ENCODE results near the gene TATDN2. TPM values are rescaled to one million over a fixed set of nuclear protein-coding genes. Genes with fewer than 3 reads are reported as not detected.
A peak's percentile ranks its signal among the peaks of the same experiment; 100 is the strongest.

The TATDN2 gene
- total and polyA plus RNA-seq, 9 of the 15 experiments (the other 6 are each of a cell fraction or from before 2014, with no cell fraction given): 5.2 to 44.7 (median 25.8) TPM

GRCh38 chr3:10291641-10292040 is 43.4 kb downstream of the TATDN2 start (continued):
- no peak for TF ChIP-seq KLF1 (tag; IDR thresholded peaks at IDR 0.05)
- TF ChIP-seq MAX (CRISPR knock-in tag; IDR thresholded peaks at IDR 0.05): no peak
- TF ChIP-seq TAF7 (tag; IDR thresholded peaks at IDR 0.05): no peak
- TF ChIP-seq ZBTB17 (CRISPR knock-in tag; IDR thresholded peaks at IDR 0.05): no peak
- TF ChIP-seq BCOR (IDR thresholded peaks at IDR 0.05): no peak
- no peak for TF ChIP-seq CSDE1 (IDR thresholded peaks at IDR 0.05)
- no peak for TF ChIP-seq NR2F6 (CRISPR knock-in tag; IDR thresholded peaks at IDR 0.05)
- TF ChIP-seq FUS (optimal IDR thresholded peaks at IDR 0.05; ENCODE audit: low read depth, low read length): no peak

GRCh38 chr3:10292505-10293419 is 44.5 kb downstream of the TATDN2 start, which contains the start of gene GHRL:
Gene GHRL (minus strand): TSS chr3:10292947. CDS start chr3:10290180, 2,767 bp downstream.
- Histone ChIP-seq H3K4me3 (no peak within 1 kb of the TSS), H3K36me3 (ENCODE audit: control insufficient read depth, insufficient read depth, low read length) (peaks cover 27% of the 10 kb centered on the region; the same call in 1 of the 3 replicates), H3K9me1 (ENCODE audit: control insufficient read depth, insufficient read depth, low read length) (no peaks in the 10 kb centered on the region), H3K9me3 (replicated peaks; ENCODE audit: control insufficient read depth, insufficient read depth, low read depth, low read length) (no peaks in the 10 kb centered on the region), H3K79me2 (ENCODE audit: control insufficient read depth, insufficient read depth, low read length) (no peaks in the 10 kb centered on the region), H3K27ac (ENCODE audit: extremely low read depth, low read depth, low read length) (peak within 1 kb of the TSS; percentile 68), H3K27me3 (ENCODE audit: control insufficient read depth in 2 of 2, insufficient read depth in 2 of 2, low read length in 2 of 2) (no peaks in the 10 kb centered on the region), H2AFZ (ENCODE audit: low read depth, low read length) (peak within 1 kb of the TSS; percentile 78), H3K4me2 (ENCODE audit: insufficient read depth, low read length) (peak within 1 kb of the TSS; percentile 62), H3K4me1 (replicated peaks in 1 of 2; ENCODE audit: control insufficient read depth in 2 of 2, insufficient read depth in 2 of 2, low read length in 2 of 2) (peaks cover 7 to 23% of the 10 kb centered on the region in 2 experiments), H4K20me1 (replicated peaks; ENCODE audit: control insufficient read depth, insufficient read depth, low read length) (no peaks in the 10 kb centered on the region), H3K9ac (ENCODE audit: insufficient read depth in 1 of 2, low read depth in 2 of 2, low read length in 2 of 2) (peak within 1 kb of the TSS; percentile 21 to 77; a peak in 2 of 4 replicates)
- POLR2A ChIA-PET: interaction anchor here (0.6 to 5.3 kb wide), 13 partner anchors 9 to 686 kb away, joined by 3 to 49 read pairs (median 3); no protein-coding TSS in a partner anchor
- FAIRE-seq (peak; percentile 79), ATAC-seq (peak; percentile 76), DNase-seq (ENCODE audit: extremely low read depth in 1 of 4, low spot score in 3 of 4) (peak; percentile 51 to 65 (median 56))
- 31% methylated on average over 12 of the region's 12 CpGs for WGBS (ENCODE audit: insufficient coverage, low coverage, missing lambda C conversion rate)
- CTCF ChIA-PET (ENCODE audit: low intra/inter-chr PET ratio): no interaction called here
- intact Hi-C loops (cut with micrococcal nuclease) (no loop called here), in situ Hi-C loops (cut with MboI) (no loop called here)
- BruUV-seq (replicated peaks): TSS peak; percentile 29
- TF ChIP-seq ZNF263 (CRISPR knock-in tag; IDR thresholded peaks at IDR 0.05; ENCODE audit: borderline replicate concordance): peak; percentile 28; the same call in 1 of the 2 replicates
- TF ChIP-seq TAF1 (IDR thresholded peaks at IDR 0.05; ENCODE audit: control insufficient read depth, extremely low read depth, insufficient read depth, low read length, severe bottlenecking): peak; percentile 15
- TF ChIP-seq ZNF23 (CRISPR knock-in tag; IDR thresholded peaks at IDR 0.05): no peak
- TF ChIP-seq, protein P1, sequence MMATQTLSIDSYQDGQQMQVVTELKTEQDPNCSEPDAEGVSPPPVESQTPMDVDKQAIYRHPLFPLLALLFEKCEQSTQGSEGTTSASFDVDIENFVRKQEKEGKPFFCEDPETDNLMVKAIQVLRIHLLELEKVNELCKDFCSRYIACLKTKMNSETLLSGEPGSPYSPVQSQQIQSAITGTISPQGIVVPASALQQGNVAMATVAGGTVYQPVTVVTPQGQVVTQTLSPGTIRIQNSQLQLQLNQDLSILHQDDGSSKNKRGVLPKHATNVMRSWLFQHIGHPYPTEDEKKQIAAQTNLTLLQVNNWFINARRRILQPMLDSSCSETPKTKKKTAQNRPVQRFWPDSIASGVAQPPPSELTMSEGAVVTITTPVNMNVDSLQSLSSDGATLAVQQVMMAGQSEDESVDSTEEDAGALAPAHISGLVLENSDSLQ (IDR thresholded peaks at IDR 0.05): peak; percentile 85
- peak; percentile 36 for TF ChIP-seq RBBP5 (IDR thresholded peaks at IDR 0.05; ENCODE audit: borderline replicate concordance, insufficient read depth, low read length, poor library complexity, severe bottlenecking)
- TF ChIP-seq, protein P2, sequence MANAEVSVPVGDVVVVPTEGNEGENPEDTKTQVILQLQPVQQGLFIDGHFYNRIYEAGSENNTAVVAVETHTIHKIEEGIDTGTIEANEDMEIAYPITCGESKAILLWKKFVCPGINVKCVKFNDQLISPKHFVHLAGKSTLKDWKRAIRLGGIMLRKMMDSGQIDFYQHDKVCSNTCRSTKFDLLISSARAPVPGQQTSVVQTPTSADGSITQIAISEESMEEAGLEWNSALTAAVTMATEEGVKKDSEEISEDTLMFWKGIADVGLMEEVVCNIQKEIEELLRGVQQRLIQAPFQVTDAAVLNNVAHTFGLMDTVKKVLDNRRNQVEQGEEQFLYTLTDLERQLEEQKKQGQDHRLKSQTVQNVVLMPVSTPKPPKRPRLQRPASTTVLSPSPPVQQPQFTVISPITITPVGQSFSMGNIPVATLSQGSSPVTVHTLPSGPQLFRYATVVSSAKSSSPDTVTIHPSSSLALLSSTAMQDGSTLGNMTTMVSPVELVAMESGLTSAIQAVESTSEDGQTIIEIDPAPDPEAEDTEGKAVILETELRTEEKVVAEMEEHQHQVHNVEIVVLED (CRISPR knock-in tag; IDR thresholded peaks at IDR 0.05): no peak
- TF ChIP-seq DEAF1 (CRISPR knock-in tag; IDR thresholded peaks at IDR 0.05): 0 out of 2 replicates have a peak, but pooled peaks have one; percentile 5

Data from K562 (cell line).